GM19023 (cell line): Measurements from ENCODE around the gene MYO16.

ENCODE experiments used
- ATAC-seq: cut with Tn5 transposase; IDR thresholded peaks from one replicate; pipeline ENCODE4 v1.9.1; 2021; ENCODE audit warnings: mild to moderate bottlenecking, moderate library complexity; ENCODE audit not compliant: unreplicated experiment

The MYO16 gene

GRCh38 chr13:108925070-108925469 is 295.7 kb downstream of the MYO16 start:
- ATAC-seq, result no peak

- no peak for ATAC-seq
Measured at GRCh38 chr13:108926862-108927261, 297.5 kb downstream of the MYO16 start.

GRCh38 chr13:108927615-108928014 is 298.2 kb downstream of the MYO16 start:
- no peak for ATAC-seq

- no peak for ATAC-seq
Measured at GRCh38 chr13:108929532-108930206, 300.3 kb downstream of the MYO16 start.

GRCh38 chr13:108932196-108932595 is 302.8 kb downstream of the MYO16 start:
- ATAC-seq, result no peak

GRCh38 chr13:108933061-108933460 is 303.6 kb downstream of the MYO16 start:
- no peak for ATAC-seq

GRCh38 chr13:108938155-108938554 is 308.7 kb downstream of the MYO16 start:
- ATAC-seq, result no peak

- no peak for ATAC-seq
Measured at GRCh38 chr13:108940121-108940520, 310.7 kb downstream of the MYO16 start.

GRCh38 chr13:108943842-108944241 is 314.4 kb downstream of the MYO16 start:
- no peak for ATAC-seq

- ATAC-seq, result no peak
Measured at GRCh38 chr13:108944760-108945159, 315.3 kb downstream of the MYO16 start.

GRCh38 chr13:108947551-108948030 is 318.2 kb downstream of the MYO16 start:
- ATAC-seq, result no peak

GRCh38 chr13:108948251-108948671 is 318.9 kb downstream of the MYO16 start:
- no peak for ATAC-seq

GRCh38 chr13:108950333-108951010 is 321.1 kb downstream of the MYO16 start:
- no peak for ATAC-seq

GRCh38 chr13:108955741-108956140 is 326.3 kb downstream of the MYO16 start:
- no peak for ATAC-seq

GRCh38 chr13:108957369-108958012 is 328.1 kb downstream of the MYO16 start:
- no peak for ATAC-seq

GRCh38 chr13:108958013-108958376 is 328.6 kb downstream of the MYO16 start:
- no peak for ATAC-seq

- ATAC-seq, result no peak
Measured at GRCh38 chr13:108959234-108959633, 329.8 kb downstream of the MYO16 start.

GRCh38 chr13:108960006-108960405 is 330.6 kb downstream of the MYO16 start:
- no peak for ATAC-seq

- ATAC-seq, result peak; percentile 95
Measured at GRCh38 chr13:108961542-108962125, 332.2 kb downstream of the MYO16 start.

- no peak for ATAC-seq
Measured at GRCh38 chr13:108962654-108963053, 333.2 kb downstream of the MYO16 start.

- ATAC-seq, result no peak
Measured at GRCh38 chr13:108963276-108963810, 333.9 kb downstream of the MYO16 start.
